H1 (cell line): ENCODE measurements around the gene ACTN3. TPM values are rescaled to one million over a fixed set of nuclear protein-coding genes. Genes with fewer than 3 reads are reported as not detected.

Source experiments
- ATF2 ChIP-seq: IDR thresholded peaks from 2 replicates; pipeline ENCODE4 v1.6.1; 2012; ENCODE audit warnings: low read length, inconsistent platforms
- CBX5 ChIP-seq: fragments of 300-800, 300-1000 bp; sonication (generic); IDR thresholded peaks from 2 replicates; pipeline ENCODE4 v1.7.1; 2016; ENCODE audit warnings: antibody characterized with exemption, low read length, low read depth
- RXRA ChIP-seq: IDR thresholded peaks from 2 replicates; pipeline ENCODE4 v1.6.1; 2011; ENCODE audit warnings: low read depth, mild to moderate bottlenecking, low read length, moderate library complexity; ENCODE audit not compliant: insufficient read depth
- SIRT6 ChIP-seq: IDR thresholded peaks from one replicate; pipeline ENCODE4 v1.7.1; 2012; ENCODE audit warnings: low read length, inconsistent platforms
- SRF ChIP-seq: IDR thresholded peaks from 2 replicates; pipeline ENCODE4 v1.6.1; 2011; ENCODE audit warnings: mild to moderate bottlenecking, low read depth, low read length, moderate library complexity
- SUZ12 ChIP-seq: fragments of 200-600 bp; sonication (generic); IDR thresholded peaks from 2 replicates; pipeline ENCODE4 v1.6.1; 2012; ENCODE audit warnings: mild to moderate bottlenecking, inconsistent platforms, low read length, moderate library complexity, mixed read lengths
- TBP ChIP-seq: IDR thresholded peaks from 2 replicates; pipeline ENCODE4 v1.6.1; 2011; ENCODE audit warnings: low read depth, low read length, improper control_type of control experiment
- YY1 ChIP-seq: IDR thresholded peaks from 2 replicates; pipeline ENCODE4 v1.6.1; 2011; ENCODE audit warnings: low read depth, mild to moderate bottlenecking, low read length
- polyA plus RNA-seq, 7 experiments: library from polyadenylated mRNA; depleted of rRNA in 3 of 7; stranded (reverse) in 5 of 7; unstranded in 2 of 7; fragments of >200 nt in 5 of 7; fragments of 200-250 nt in 2 of 7; gene quantifications; 1 replicate in 5 of 7; 2 replicates in 1 of 7; 4 replicates in 1 of 7; pipeline versions ENCODE4 v1.2.1 to v1.2.3, GENCODE V29; 2011 to 2013; ENCODE audit warnings: missing spikeins in 2 of 7, mixed read lengths in 2 of 7
- total RNA-seq: library from RNA; stranded (reverse); fragmentation: NEBNext Ultra II Directional; extraction: Animal tissue kit (Norgen Biotek cat#: 25700); gene quantifications from 2 replicates; pipeline ENCODE4 v1.2.1, GENCODE V29; 2021

ACTN3 gene
- total and polyA plus RNA-seq, 2 of the 8 experiments (the other 6 are each of a cell fraction or from before 2014, with no cell fraction given) = 30.8 to 36.7 TPM

- TF ChIP-seq ATF2 (no peak), SUZ12 (no peak), TBP (no peak), SIRT6 (no peak), RXRA (no peak), YY1 (no peak), CBX5 (no peak), SRF (no peak)
These were observed 34.1 kb downstream of the ACTN3 start (continued) for GRCh38 chr11:66580803-66581202.
